NCI-H2107 (cell line): ENCODE measurements around the gene RALBP1.
"Not testable (repeated sequence)": the region's sequence is repeated elsewhere in the genome, so short reads cannot be mapped to it uniquely, and the experiment has no call there.

Experiments used
- DNase-seq: peaks from one replicate; lab custom pipeline; 2025; lab: John Stamatoyannopoulos, UW

Gene RALBP1

DNA sequence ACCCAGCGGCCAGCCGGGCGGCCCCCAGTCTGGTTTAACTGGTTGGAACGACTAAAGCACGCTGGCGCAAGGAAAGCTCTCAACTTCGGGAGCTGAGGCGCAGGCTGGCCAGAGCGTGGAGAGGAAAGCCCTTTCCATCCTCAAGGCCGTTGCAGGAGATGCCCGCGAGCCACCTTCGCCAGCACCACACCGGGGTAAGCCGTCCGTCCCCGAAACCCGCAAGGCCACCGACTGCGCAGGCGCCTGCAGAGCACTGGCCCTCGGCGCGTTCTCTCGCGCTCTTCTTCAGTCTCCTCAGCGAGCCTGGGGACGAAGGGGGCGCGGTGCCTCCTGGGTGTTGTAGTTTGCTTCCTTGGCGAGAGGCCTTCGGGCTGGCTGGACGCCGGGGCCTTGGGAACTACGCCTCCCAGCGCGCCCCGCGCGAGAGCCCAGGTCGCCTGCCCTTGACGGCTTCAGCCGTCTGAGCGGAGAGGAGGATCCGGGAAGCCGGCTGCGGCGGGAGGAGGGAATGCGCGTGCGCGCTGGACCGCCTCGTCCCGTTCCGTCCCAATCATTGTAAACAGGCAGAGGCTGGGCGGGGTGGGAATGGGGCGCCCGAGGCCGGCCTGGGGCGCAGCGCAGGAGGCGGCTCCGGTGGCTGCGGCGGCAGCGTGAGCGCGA is at the start of gene RALBP1:
RALBP1 (plus strand) TSS at position 531 of the 660 bp plus-strand sequence. CDS start 37,533 bp downstream, outside the sequence.
- peak; percentile 87 for DNase-seq

DNA sequence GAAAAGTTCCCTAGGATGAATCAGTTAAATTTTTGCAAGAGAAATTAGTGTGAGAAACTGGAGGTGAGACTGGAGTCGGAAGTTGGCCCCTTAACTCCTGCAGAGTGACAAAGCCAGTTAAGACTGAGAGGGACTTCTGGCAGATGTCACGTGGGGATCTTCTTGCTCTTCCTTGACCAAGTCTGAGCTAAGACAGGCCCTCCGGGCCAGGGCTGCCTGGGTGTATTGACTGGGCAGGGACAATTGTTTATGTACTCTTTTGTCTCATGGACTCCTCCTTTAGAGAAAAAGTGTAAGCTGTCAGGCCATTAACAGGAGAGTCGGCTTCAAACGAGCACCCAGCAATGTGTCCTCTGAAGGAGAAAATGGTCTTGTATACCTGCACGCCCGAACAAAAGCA is 48.6 kb upstream of the RALBP1 start:
- DNase-seq = no peak

DNA sequence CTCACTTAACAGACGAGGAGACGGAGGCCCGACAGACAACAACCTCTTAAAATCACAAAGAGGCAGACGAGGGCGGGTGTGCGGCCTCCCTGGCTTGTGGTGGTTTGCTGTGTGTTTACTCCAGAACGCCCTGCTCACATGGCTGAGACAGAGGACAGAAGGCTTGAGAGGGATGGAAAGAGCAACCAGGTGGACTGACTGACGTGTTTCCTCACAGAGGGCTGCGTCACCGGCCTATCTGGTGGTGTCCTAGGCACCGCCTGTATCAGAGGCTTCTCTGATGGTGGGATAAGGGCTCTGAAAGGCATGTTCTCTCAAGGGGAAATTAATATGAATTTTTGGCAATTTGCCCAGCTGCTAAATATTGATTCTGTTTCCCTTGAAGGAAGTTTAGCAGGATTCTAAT is 47.0 kb upstream of the RALBP1 start:
- no peak for DNase-seq

DNA sequence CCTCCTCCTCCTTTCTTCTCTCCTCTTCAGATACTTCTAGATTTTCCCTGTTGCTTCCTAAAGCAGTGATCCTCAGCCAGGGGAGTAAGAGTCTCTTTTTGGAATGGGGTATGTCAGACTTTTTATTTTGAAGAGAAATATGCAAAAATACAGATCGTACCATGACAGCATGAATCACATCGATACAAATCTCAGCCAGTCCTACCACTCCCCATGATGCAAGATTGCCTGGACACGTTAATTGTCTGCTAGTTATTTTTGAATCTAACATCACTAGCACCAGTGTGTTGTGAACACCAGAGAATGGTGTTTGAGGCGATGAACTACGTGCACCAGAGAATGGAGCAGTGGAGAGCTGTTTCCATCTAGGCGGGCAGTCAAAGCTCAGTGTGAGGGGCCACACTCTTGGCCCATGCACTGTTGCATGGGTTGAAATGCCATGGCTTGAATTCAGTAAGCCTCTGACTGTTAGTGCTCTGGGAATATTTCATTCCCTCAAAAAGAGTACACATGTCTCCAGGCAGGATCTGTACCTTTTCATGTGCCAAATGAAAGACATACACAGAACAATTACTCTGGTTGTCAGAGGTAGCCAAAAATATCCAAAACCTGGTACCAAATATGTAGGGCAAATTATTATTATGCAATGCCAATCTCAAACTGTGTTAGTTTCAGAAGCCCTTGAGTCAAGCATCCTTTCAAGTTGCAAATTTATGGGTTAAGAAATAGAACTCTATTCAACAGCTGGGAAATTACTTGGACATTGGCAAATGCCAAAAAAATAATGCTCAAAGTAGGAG is 46.3 kb upstream of the RALBP1 start:
- DNase-seq = no peak

DNA sequence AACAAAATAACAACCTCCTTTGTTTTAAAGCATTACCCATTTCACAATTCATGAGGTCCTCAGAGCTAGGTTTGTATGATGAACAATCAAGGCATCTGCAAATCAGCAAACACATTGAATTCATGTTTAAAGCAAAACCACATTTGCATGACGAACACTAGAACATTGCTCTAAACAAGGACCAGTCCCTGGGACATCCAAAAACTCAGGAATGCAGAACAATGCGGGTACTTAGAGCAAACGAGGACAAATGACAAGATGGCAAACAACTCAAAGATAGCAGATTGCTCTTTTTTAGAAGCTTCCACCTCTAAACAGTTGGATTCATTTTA is 45.7 kb upstream of the RALBP1 start:
- DNase-seq = no peak

DNA sequence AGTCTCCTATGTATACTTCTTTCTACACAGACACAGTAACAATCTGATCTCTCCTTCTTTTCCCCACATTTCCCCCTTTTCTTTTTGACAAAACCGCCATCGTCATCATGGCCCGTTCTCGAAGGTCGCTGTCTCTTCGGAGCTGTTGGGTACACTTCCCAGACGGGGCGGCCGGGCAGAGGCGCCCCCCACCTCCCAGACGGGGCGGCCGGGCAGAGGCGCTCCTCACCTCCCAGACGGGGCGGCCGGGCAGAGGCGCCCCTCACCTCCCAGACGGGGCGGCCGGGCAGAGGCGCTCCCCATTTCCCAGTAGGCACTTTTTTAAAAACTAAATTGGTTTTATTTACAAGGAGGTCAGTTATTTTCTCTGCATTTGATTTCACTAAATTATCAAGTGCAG is 45.0 kb upstream of the RALBP1 start:
- not testable (repeated sequence) for DNase-seq

DNA sequence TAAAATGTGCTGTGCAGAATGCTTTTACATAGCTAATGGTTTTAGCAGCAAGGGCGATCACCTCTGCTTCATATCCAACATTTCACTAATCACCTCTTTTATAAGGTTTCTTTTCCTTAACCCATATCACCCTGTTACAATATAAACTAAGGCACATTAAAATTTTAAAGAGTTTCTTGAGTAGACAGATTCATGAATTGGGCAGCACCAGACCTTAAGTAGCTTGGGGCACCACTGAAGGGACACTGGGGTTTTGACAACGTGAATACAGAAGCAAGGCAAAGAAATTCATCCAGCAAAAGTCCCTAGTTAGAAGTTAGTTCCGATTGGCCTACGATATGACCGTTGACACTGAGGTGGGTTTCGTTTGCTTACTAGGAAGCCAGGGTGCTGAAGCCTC is 44.0 kb upstream of the RALBP1 start:
- no peak for DNase-seq

DNA sequence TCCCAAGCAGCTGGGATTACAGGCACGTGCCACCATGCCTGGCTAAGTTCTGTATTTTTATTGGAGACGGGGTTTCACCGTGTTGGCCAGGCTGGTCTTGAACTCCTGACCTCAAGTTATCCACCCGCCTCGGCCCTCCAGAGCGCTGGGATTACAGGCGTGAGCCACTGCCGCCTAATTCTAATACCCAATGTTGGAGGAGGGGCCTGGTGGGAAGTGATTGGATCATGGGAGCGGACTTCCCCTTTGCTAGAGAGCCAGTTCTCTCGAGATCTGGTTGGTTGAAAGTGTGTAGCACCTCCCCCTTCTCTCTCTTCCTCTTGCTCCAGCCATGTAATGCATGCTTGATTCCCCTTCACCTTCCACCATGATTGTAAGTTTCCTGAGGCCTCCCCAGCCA is 42.2 kb upstream of the RALBP1 start:
- not testable (repeated sequence) for DNase-seq

DNA sequence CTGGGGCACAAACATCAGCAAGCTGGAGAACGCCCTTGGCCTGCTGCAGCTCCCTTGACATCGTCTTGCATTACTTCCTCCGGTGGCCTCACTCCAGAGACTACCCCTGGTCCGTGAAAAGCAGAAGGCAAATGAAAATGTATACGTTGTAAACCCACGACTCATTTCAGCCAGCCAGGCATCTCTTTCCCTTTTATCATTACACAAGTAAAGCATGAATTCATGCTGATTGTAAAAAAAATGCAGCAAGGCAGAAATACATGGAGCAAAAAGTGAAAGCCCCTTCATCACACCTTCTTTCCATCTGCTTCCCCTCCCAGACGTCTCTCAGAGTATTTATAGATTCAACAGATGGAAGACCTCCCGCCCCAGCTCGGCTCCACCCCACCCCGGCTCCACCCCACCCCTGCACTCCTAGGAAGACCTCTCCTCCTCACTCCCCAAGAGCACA is 41.6 kb upstream of the RALBP1 start:
- no peak for DNase-seq

DNA sequence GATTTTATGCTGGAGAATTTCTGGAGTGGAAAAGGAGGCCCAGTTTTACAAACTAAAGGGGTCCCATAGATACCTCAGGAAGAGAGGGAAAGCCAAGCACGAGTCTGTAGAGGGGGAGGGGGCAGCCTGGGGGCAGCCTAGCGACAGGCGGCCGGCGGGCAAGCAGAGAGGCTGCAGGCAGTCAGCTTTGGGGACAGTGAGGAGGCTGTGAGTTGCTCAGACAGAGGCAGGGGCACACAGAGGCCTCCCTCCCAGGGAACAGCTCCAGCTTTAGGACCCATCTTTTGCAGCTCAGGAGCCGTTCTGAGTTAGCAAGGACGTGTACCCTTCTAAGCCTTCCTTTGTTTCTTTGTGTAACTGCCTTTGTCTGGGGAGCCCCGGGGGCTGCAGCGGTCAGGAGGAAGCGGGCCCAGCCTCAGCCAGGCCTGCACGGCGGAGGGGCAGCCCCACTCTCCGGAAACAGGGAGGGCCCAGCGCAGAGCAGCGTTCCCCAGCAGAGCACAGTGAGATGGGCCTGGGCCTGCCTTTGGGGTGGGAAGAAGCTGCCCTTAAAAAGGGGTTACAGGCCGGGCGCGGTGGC is 41.1 kb upstream of the RALBP1 start:
- no peak for DNase-seq

DNA sequence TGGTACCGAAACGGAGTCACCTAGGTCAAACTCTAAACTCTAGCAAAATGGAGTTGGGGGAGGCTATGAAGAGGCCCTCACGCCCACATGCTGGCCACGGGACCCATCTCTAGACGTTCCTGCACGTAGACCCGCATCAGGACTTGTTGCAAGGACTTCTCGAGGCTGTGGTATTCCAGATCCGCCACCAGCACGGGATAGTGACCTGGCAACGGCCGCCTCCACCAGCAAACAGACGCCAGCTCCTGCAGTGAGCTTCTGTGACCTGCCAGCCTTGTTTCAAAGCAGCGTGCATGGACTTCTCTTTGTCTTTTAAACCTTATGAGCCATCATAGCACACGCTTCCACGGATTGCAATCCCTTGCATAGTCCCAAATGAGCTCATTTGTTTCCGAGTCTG is 40.3 kb upstream of the RALBP1 start:
- DNase-seq = no peak

DNA sequence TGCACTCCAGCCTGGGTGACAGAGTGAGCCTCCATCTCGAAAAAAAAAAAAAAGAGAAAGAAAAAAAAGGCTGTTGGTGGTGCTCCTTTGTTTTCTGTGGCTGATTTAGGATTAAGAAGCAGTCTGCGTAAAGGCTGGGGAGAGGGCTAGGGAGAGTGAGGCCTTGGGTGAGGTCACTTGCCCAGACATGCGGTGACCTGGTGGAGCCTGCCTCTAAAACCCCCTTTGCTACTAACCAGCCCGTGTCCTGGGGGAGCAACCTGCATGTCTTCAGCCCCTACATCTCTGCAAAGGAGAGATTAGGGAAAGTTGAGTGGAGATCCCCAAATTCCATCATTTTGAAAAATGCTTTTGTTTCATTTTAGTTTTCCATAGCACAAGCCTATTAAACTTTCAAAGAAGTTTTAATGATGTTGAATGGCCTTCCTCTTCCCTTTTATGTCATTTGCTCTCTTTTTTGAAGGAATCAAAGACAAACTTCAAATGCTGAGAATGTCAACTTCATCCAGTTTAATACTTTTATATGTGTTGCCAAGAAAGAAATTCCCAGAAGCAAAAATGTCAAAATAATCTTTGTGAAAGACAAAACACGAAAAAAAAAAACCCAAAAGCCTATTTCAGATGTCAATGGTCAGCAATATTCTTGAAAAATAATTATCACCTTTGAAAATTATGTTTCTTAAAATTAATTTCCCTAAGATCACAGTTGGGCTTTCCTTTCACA is 38.9 kb upstream of the RALBP1 start:
- DNase-seq = no peak

DNA sequence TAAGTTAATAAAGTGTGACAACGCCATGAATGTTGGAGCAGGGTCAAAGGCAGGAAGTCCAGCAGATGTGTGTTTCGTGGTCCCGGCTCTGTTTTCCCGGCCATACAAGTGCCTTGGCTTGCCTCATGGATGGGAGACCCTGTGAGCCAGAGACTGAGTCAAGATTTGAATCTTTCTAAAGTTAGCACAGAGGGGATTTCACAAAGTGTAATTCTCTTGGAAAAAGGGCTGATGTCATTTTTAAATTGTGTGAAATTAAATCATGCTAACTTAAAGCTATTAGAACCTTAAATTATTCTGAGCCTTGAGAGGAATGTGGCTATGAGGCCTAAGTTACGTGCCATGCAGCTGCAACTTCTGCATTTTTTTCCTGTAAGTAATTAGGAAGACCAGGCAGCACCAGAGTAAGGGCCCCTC is 38.3 kb upstream of the RALBP1 start:
- DNase-seq = no peak

DNA sequence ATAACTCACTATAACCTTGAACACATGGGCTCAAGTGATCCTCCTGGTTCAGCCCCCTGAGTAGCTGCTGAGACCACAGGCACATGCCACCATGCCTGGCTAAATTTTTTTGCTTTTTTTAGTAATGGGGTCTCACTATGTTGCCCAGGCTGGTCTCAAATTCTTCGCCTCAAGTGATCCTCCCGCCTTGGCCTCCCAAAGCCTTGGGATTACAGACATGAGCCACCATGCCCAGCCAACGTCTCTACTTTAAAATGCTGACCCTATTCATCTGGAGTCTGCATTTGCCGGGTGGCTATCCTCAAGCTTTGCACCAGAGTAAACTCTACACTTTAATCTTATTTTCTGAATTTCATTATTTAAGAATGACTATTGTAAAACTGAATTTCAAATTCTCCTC is 37.6 kb upstream of the RALBP1 start:
- no peak for DNase-seq

DNA sequence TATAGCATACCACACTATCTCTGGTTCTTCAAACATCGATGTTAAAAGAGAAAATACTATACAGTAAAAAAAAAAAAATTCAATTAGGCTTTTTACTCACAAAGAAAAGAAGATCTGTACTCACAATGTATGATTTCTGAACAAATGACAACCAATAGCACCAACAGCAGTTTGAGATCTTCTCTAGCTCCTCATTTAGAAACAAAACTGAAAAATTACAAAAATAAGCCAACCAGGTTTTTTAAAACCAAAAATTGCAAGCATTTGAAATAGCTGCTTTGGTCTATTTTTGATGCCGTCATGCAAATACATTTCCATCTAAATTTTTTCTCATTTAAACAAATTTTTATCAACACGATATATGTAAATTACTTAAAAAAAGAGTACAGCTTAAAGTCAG is 34.3 kb upstream of the RALBP1 start:
- no peak for DNase-seq

DNA sequence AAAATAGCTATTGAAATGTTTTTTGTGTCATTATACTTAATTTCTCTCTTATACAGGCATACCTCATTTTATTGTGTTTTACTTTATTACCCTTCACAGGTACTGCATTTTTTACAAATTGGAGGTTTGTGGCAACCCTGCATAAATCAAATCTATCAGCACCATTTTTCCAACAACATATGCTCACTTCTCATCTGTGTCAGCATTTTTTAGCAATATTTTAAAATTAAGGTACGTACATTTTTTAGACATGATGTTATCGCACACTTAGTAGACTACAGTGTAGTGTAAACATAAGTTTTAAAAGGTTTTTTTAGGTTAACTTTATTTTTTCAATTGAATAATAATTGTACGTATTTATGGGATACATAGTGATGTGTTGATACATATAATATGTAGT is 30.8 kb upstream of the RALBP1 start:
- no peak for DNase-seq

DNA sequence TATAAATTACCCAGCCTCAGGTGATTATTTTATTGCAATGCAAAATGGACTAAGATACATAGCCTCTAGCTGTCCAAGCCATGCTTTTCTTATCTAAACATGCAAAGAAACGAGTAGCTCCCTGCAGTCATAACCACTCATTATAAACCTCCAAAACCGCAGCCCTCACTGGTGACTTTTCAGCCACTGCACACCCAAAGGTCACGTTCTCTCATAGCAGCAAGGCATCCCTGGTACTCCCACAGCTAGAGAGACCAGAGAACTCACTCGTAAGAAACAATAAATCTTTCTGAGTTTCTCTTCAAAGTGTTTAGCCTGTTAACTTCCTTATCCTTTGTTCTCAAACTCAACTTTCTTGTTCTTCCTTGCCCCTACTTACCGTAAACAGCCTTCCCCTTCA is 28.5 kb upstream of the RALBP1 start:
- no peak for DNase-seq

DNA sequence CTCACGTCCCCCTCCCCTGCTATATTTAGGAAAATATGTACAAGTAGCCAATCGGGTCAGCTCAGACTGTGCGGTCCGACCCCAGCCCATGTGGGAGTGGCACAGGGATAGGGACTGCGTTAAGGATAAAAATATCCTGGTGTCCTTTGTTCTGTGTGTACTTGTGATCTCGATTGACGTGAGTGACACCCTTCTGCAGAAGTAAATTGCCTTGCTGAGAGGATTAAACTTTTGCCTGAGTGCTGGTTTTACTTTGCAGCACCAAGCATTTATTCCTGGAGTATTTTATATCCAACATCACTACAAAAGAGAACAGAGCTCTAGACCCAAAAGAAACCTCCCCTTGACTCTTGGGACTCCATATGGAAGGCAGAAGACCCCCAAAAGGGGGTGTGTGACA is 28.0 kb upstream of the RALBP1 start:
- DNase-seq = no peak

DNA sequence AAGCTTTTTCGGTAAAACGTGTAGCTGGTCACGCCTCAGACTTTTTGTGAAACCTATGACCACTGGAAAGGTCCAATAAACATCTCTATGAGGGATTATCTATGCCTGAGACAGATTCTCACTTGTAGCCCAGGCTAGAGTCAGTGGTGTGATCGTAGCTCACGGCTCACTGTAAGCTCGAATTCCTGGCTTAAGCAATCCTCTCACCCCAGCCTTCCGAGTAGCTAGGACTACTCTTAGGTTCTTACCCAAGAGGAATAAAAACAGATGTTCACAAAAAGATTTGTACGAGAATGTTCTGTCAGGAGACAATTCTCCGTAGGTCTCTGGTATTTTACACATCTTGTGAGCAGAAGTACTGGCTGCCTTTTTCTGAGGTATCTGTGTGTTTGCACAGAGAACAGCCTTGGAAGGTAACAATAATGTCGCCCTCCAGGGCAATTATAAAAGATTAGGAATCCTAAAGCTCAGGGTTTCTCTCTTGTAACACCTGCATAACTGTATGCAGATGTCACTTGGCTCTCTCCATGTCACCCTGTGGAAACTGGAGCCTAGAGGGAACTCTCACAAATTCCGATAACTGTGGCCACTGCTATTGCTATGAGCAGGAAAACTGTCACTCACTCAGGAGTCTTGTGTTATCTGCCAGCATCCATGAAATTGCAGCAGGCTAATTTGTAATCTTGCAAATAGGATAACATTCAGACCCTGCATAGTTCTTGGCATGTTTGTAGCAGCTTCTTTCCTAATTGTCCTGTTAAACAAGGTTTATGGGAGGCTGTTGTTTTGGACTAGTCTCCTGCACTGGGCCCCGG is 25.5 kb upstream of the RALBP1 start:
- DNase-seq = no peak

DNA sequence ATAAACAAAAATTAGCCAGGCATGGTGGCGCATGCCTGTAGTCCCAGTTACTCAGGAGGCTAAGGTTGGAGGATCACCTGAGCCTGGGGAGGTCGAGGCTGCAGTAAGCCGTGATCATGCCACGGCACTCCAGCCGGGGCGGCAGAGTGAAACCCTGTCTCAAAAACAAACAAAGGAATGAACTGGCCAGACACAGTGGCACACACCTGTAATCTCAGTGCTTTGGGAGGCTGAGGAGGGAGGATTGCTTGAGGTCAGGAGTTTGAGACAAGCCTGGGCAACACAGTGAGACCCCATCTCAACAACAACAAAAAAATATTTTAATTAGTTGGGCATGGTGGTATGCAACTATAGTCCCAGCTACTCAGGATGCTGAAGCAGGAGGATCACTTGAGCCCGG is 24.4 kb upstream of the RALBP1 start:
- not testable (repeated sequence) for DNase-seq

DNA sequence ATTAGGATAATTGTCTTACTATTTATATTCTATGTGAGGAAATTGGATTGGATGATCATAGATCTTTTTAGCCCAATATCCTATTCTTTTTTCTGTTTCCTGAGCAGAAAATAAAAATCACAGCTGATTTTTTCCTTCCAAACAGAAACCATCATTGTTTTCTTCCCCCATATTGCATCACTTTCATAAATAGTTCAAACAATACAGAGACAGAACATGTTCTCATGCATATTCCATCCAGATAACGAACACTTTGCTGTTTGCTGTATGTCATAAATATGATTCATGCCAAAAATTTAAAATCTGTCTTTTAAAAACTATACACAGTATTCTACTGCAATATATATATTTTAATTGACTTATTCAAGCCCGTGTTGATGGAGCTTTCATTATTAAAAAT is 22.0 kb upstream of the RALBP1 start:
- DNase-seq = no peak
